A549 (cell line): Measurements from ENCODE around the gene RASGRF1. TPM values are rescaled to one million over a fixed set of nuclear protein-coding genes. Genes with fewer than 3 reads are reported as not detected.

Experiments used
- ATAC-seq, 2 experiments: fragments of 200-7000 bp in 1 of 2; fragments of >200 bp in 1 of 2; cut with Nextera tagmentation in 1 of 2; cut with Tn5 transposase in 1 of 2; 3 replicates each; pipeline versions ENCODE4 v1.8.0 to v1.9.1; 2018 to 2020; ENCODE audit warnings: mild to moderate bottlenecking in 1 of 2, moderate library complexity in 1 of 2
- CTCF ChIA-PET: fragments of 300-600 bp; sonication (Branson Sonifier 250); formaldehyde crosslinking; extraction: SDS; loops from one replicate; lab custom pipeline; 2021; ENCODE audit warnings: antibody characterized with exemption, inconsistent platforms; lab: Yijun Ruan, JAX
- POLR2A ChIA-PET: fragments of 350-600 bp; formaldehyde crosslinking; extraction: SDS; loops from one replicate; lab custom pipeline; 2021; ENCODE audit warnings: antibody characterized with exemption, inconsistent platforms; lab: Yijun Ruan, JAX
- DNase-seq, 2 experiments: peaks; one replicate each; pipeline versions ENCODE4 v3.0.0 to v3.0.0-alpha.2; 2011 to 2016; ENCODE audit warnings: low read depth in 1 of 2, low spot score in 1 of 2
- FAIRE-seq: peaks from 2 replicates; lab custom pipeline; 2011; peaks lifted over from hg19 to GRCh38; lab: Jason Lieb, UNC
- H3K27ac ChIP-seq, 2 experiments: fragments of >200 bp; sonication (Bioruptor Twin); formaldehyde crosslinking; 3 replicates each; pipeline ENCODE4 v1.5.1; 2016 to 2017
- H3K4me1 ChIP-seq: fragments of >200 bp; sonication (Bioruptor Twin); formaldehyde crosslinking; 3 replicates; pipeline ENCODE4 v1.6.1; 2016
- H3K4me2 ChIP-seq: fragments of >200 bp; sonication (Bioruptor Twin); formaldehyde crosslinking; 3 replicates; pipeline ENCODE4 v1.6.1; 2016
- H3K4me3 ChIP-seq: fragments of >200 bp; sonication (Bioruptor Twin); formaldehyde crosslinking; 3 replicates; pipeline ENCODE4 v1.5.1; 2016
- H3K9me3 ChIP-seq: fragments of >200 bp; sonication (Bioruptor Twin); formaldehyde crosslinking; 3 replicates; pipeline ENCODE4 v1.6.1; 2016
- CBX8 ChIP-seq: fragments of 200-600 bp; sonication (generic); IDR thresholded peaks from 2 replicates; pipeline ENCODE4 v1.6.1; 2016
- CHD2 ChIP-seq: fragments of 150-350 bp; IDR thresholded peaks from 2 replicates; pipeline ENCODE4 v1.6.1; 2014; ENCODE audit warnings: low read length; ENCODE audit not compliant: partially characterized antibody
- CHD4 ChIP-seq: fragments of 200-600 bp; sonication (generic); IDR thresholded peaks from 2 replicates; pipeline ENCODE4 v1.6.1; 2016; ENCODE audit warnings: antibody characterized with exemption, mild to moderate bottlenecking, borderline replicate concordance
- FOXS1 ChIP-seq: fragments of 250-450 bp; sonication (Bioruptor Pico); IDR thresholded peaks from 2 replicates; pipeline ENCODE4 v1.5.0; 2020; ENCODE audit warnings: mild to moderate bottlenecking, moderate library complexity
- HOXB13 ChIP-seq: fragments of 250-450 bp; sonication (Bioruptor Pico); IDR thresholded peaks from 2 replicates; pipeline ENCODE4 v1.5.0; 2020; ENCODE audit warnings: low read depth, mild to moderate bottlenecking, moderate library complexity
- JUN ChIP-seq, 2 experiments: fragments of >200 bp; sonication (Bioruptor Twin); formaldehyde crosslinking; IDR thresholded peaks; 2 replicates in 1 of 2; 3 replicates in 1 of 2; pipeline ENCODE4 v1.6.1; 2016 to 2017
- MYC ChIP-seq: IDR thresholded peaks from 2 replicates; pipeline ENCODE4 v1.6.1; 2012; ENCODE audit warnings: mild to moderate bottlenecking, inconsistent platforms, low read length, improper control_type of control experiment, borderline replicate concordance
- NPAS2 ChIP-seq: fragments of 250-450 bp; sonication (Bioruptor Pico); IDR thresholded peaks from 2 replicates; pipeline ENCODE4 v1.8.0; 2022; ENCODE audit warnings: mild to moderate bottlenecking, moderate library complexity, borderline replicate concordance
- PHF8 ChIP-seq: fragments of 200-600 bp; sonication (generic); IDR thresholded peaks from 2 replicates; pipeline ENCODE4 v1.6.1; 2016; ENCODE audit warnings: low read depth, mild to moderate bottlenecking, antibody characterized with exemption, moderate library complexity, borderline replicate concordance
- POLR2A ChIP-seq: IDR thresholded peaks from 2 replicates; pipeline ENCODE4 v1.6.1; 2012; ENCODE audit warnings: mild to moderate bottlenecking, low read length
- POLR2AphosphoS2 ChIP-seq: conservative IDR thresholded peaks from 2 replicates; pipeline ENCODE4 v1.6.1; 2012; ENCODE audit warnings: low read length, improper control_type of control experiment, inconsistent platforms
- RARB ChIP-seq: fragments of 250-450 bp; sonication (Bioruptor Pico); IDR thresholded peaks from 2 replicates; pipeline ENCODE4 v1.8.0; 2021; ENCODE audit warnings: mild to moderate bottlenecking, moderate library complexity
- RNF2 ChIP-seq: fragments of 200-600 bp; sonication (generic); IDR thresholded peaks from 2 replicates; pipeline ENCODE4 v1.6.1; 2016; ENCODE audit warnings: low read depth, mild to moderate bottlenecking, antibody characterized with exemption, moderate library complexity, borderline replicate concordance
- SMC3 ChIP-seq: fragments of >200 bp; sonication (Bioruptor Twin); formaldehyde crosslinking; IDR thresholded peaks from 3 replicates; pipeline ENCODE4 v1.6.1; 2018; ENCODE audit warnings: inconsistent platforms
- ZNF302 ChIP-seq: fragments of 250-450 bp; sonication (Bioruptor Pico); IDR thresholded peaks from 2 replicates; pipeline ENCODE4 v1.9.0; 2021; ENCODE audit warnings: inconsistent platforms, mild to moderate bottlenecking, moderate library complexity
- WGBS: methylation state at CpG from one replicate; pipeline ENCODE4 v1.1.6; 2017; ENCODE audit errors: missing lambda C conversion rate; 5-methylcytosine and 5-hydroxymethylcytosine counted together
- polyA plus RNA-seq, 4 experiments: library from polyadenylated mRNA; depleted of rRNA in 3 of 4; stranded (reverse); fragments of >200 nt; fragmentation: RNase III in 1 of 4; extraction: RNeasy Plus Mini Kit Qiagen cat#74134 plus additional on column Dnase treatment in 1 of 4; gene quantifications; 2 replicates in 3 of 4; 3 replicates in 1 of 4; pipeline ENCODE4 v1.2.3, GENCODE V29; 2011 to 2017
- TF ChIP-seq, protein P1 (sequence below): fragments of >200 bp; sonication (Bioruptor Twin); formaldehyde crosslinking; IDR thresholded peaks from 3 replicates; pipeline ENCODE4 v1.6.1; 2016
- TF ChIP-seq, protein P2 (sequence below): fragments of 200-600 bp; sonication (generic); IDR thresholded peaks from 2 replicates; pipeline ENCODE4 v1.6.1; 2016; ENCODE audit warnings: antibody characterized with exemption, mild to moderate bottlenecking, moderate library complexity
- TF ChIP-seq, protein P3 (sequence below): fragments of 450-650 bp; IDR thresholded peaks from 2 replicates; pipeline ENCODE4 v1.6.1; 2014; ENCODE audit warnings: antibody characterized with exemption
- TF ChIP-seq, protein P4 (sequence below): fragments of >200 bp; sonication (Bioruptor Twin); formaldehyde crosslinking; IDR thresholded peaks from 2 replicates; pipeline ENCODE4 v1.6.1; 2016
- TF ChIP-seq, protein P5 (sequence below): IDR thresholded peaks from 2 replicates; pipeline ENCODE4 v1.6.1; 2012
- TF ChIP-seq, protein P6 (sequence below): fragments of 250-450 bp; sonication (Bioruptor Pico); IDR thresholded peaks from 2 replicates; pipeline ENCODE4 v1.5.0; 2020; ENCODE audit warnings: low read depth, mild to moderate bottlenecking, moderate library complexity

RASGRF1 gene
- polyA plus RNA-seq, 2 of the 4 experiments (the other 2 are of a cell fraction): 0.13 to 0.21 TPM

DNA sequence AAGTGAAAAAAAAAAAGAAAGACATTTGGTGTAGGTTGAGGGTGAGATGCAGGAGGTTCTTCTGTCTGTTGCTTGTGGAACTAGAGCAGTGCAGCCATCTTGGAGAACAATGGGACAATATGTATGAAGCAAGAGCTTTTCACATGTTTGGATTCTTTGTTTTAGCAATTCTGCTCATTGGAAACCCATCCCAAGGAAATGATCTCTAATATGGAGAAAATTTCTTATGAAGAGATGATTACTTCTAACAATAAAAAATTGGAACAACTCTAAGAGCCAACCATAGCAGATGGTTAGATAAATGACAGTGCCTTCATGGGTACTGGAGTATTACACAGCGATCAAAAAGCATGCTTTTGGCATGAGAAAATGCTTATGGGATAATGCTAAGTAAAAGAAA, 56.3 kb downstream of the RASGRF1 start:
- ATAC-seq: no peak
- TF ChIP-seq CHD4 (no peak), JUN (IDR thresholded peaks at IDR 0.05) (no peak), NPAS2 (CRISPR knock-in tag) (no peak), CHD2 (no peak), ZNF302 (no peak)
- TF ChIP-seq, protein P1, sequence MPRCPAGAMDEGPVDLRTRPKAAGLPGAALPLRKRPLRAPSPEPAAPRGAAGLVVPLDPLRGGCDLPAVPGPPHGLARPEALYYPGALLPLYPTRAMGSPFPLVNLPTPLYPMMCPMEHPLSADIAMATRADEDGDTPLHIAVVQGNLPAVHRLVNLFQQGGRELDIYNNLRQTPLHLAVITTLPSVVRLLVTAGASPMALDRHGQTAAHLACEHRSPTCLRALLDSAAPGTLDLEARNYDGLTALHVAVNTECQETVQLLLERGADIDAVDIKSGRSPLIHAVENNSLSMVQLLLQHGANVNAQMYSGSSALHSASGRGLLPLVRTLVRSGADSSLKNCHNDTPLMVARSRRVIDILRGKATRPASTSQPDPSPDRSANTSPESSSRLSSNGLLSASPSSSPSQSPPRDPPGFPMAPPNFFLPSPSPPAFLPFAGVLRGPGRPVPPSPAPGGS: no peak
- TF ChIP-seq, protein P2, sequence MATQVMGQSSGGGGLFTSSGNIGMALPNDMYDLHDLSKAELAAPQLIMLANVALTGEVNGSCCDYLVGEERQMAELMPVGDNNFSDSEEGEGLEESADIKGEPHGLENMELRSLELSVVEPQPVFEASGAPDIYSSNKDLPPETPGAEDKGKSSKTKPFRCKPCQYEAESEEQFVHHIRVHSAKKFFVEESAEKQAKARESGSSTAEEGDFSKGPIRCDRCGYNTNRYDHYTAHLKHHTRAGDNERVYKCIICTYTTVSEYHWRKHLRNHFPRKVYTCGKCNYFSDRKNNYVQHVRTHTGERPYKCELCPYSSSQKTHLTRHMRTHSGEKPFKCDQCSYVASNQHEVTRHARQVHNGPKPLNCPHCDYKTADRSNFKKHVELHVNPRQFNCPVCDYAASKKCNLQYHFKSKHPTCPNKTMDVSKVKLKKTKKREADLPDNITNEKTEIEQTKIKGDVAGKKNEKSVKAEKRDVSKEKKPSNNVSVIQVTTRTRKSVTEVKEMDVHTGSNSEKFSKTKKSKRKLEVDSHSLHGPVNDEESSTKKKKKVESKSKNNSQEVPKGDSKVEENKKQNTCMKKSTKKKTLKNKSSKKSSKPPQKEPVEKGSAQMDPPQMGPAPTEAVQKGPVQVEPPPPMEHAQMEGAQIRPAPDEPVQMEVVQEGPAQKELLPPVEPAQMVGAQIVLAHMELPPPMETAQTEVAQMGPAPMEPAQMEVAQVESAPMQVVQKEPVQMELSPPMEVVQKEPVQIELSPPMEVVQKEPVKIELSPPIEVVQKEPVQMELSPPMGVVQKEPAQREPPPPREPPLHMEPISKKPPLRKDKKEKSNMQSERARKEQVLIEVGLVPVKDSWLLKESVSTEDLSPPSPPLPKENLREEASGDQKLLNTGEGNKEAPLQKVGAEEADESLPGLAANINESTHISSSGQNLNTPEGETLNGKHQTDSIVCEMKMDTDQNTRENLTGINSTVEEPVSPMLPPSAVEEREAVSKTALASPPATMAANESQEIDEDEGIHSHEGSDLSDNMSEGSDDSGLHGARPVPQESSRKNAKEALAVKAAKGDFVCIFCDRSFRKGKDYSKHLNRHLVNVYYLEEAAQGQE: no peak
- TF ChIP-seq, all 56 proteins: peak for 0
- CTCF ChIA-PET: interaction anchor here (0.8 to 18.1 kb wide), 2 partner anchors 8 to 151 kb away, joined by 4 to 518 read pairs; no protein-coding TSS in a partner anchor
- no peak overlapping the region for H3K4me2 ChIP-seq
- H3K4me1 ChIP-seq: no peaks in the 10 kb centered on the region
- 66% methylated on average over 1 of the region's 1 CpG for WGBS
- POLR2A ChIA-PET: no interaction called here
- FAIRE-seq (no peak), DNase-seq (no peak)
- 0 out of 3 replicates have a peak, but pooled peaks cover 7% of the 10 kb centered on the region for H3K9me3 ChIP-seq
- no peak overlapping the region for H3K4me3 ChIP-seq
- H3K27ac ChIP-seq: no peak overlapping the region

DNA sequence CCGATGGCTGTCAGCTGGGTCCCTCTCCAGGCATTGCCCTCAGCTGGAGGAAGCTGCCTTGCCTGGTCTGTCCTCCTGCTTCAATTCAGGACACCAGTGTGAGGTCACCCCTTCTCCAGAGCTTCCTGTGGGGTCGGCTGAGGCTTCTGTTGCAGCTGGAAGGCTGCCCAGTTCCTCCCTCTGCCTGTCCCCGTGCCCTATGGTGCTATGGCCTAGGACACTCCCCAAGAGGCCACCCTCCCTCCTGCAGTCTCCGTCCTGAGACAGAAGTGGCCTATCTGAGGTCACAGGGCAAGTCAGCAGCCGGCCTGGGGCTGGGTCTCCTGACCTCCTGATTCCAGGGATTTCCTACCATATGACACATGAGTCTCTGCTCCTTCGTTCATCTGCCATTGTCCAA, 57.9 kb downstream of the RASGRF1 start:
- H3K4me3 ChIP-seq: no peak overlapping the region
- H3K9me3 ChIP-seq: 0 out of 3 replicates have a peak, but pooled peaks cover 7% of the 10 kb centered on the region
- CTCF ChIA-PET: interaction anchor here (1.1 to 18.1 kb wide), 6 partner anchors 8 to 153 kb away, joined by 3 to 518 read pairs (median 4); no protein-coding TSS in a partner anchor
- H3K4me1 ChIP-seq: no peaks in the 10 kb centered on the region
- POLR2A ChIA-PET: interaction anchor here (0.5 kb wide), 1 partner anchor 494 kb away, joined by 4 read pairs; no protein-coding TSS in a partner anchor
- no peak overlapping the region for H3K4me2 ChIP-seq
- no peak for ATAC-seq
- no peak for DNase-seq
- H3K27ac ChIP-seq: no peak overlapping the region
- FAIRE-seq: no peak
- 26% methylated on average over 6 of the region's 6 CpGs for WGBS
- TF ChIP-seq MYC: no peak
- TF ChIP-seq, protein P3, sequence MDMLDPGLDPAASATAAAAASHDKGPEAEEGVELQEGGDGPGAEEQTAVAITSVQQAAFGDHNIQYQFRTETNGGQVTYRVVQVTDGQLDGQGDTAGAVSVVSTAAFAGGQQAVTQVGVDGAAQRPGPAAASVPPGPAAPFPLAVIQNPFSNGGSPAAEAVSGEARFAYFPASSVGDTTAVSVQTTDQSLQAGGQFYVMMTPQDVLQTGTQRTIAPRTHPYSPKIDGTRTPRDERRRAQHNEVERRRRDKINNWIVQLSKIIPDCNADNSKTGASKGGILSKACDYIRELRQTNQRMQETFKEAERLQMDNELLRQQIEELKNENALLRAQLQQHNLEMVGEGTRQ: no peak
- no peak for TF ChIP-seq FOXS1 (CRISPR knock-in tag)
- TF ChIP-seq CHD4: no peak
- no peak for TF ChIP-seq SMC3
- TF ChIP-seq RNF2: no peak
- TF ChIP-seq, protein P4, sequence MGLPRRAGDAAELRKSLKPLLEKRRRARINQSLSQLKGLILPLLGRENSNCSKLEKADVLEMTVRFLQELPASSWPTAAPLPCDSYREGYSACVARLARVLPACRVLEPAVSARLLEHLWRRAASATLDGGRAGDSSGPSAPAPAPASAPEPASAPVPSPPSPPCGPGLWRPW: no peak
- no peak for TF ChIP-seq NPAS2 (CRISPR knock-in tag)
- no peak for TF ChIP-seq PHF8
- TF ChIP-seq, protein P5, sequence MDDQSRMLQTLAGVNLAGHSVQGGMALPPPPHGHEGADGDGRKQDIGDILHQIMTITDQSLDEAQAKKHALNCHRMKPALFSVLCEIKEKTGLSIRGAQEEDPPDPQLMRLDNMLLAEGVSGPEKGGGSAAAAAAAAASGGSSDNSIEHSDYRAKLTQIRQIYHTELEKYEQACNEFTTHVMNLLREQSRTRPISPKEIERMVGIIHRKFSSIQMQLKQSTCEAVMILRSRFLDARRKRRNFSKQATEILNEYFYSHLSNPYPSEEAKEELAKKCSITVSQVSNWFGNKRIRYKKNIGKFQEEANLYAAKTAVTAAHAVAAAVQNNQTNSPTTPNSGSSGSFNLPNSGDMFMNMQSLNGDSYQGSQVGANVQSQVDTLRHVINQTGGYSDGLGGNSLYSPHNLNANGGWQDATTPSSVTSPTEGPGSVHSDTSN: no peak
- TF ChIP-seq POLR2AphosphoS2: no peak
- TF ChIP-seq, protein P1: no peak
- no peak for TF ChIP-seq JUN (IDR thresholded peaks at IDR 0.05)
- TF ChIP-seq ZNF302: no peak
- TF ChIP-seq, protein P6, sequence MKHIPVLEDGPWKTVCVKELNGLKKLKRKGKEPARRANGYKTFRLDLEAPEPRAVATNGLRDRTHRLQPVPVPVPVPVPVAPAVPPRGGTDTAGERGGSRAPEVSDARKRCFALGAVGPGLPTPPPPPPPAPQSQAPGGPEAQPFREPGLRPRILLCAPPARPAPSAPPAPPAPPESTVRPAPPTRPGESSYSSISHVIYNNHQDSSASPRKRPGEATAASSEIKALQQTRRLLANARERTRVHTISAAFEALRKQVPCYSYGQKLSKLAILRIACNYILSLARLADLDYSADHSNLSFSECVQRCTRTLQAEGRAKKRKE (CRISPR knock-in tag): no peak
- TF ChIP-seq HOXB13 (CRISPR knock-in tag): no peak
- TF ChIP-seq POLR2A: no peak
- no peak for TF ChIP-seq CBX8
- TF ChIP-seq RARB (CRISPR knock-in tag): no peak
